H1 (cell line): ENCODE data around the gene KRTAP10-8. TPM values are rescaled to one million over a fixed set of nuclear protein-coding genes. Genes with fewer than 3 reads are reported as not detected.

Source experiments
- EGR1 ChIP-seq: IDR thresholded peaks from 2 replicates; pipeline ENCODE4 v1.6.1; 2011; ENCODE audit warnings: low read depth, low read length, borderline replicate concordance
- KDM5A ChIP-seq: fragments of 200-600 bp; IDR thresholded peaks from 2 replicates; pipeline ENCODE4 v1.7.1; 2012; ENCODE audit warnings: mild to moderate bottlenecking, low read length, inconsistent platforms, mixed read lengths
- NRF1 ChIP-seq: IDR thresholded peaks from 2 replicates; pipeline ENCODE4 v1.6.1; 2011; ENCODE audit warnings: mild to moderate bottlenecking, low read depth, low read length, improper control_type of control experiment
- SP2 ChIP-seq: IDR thresholded peaks from 2 replicates; pipeline ENCODE4 v1.6.1; 2012; ENCODE audit warnings: mild to moderate bottlenecking, low read length, inconsistent platforms
- polyA plus RNA-seq, 7 experiments: library from polyadenylated mRNA; depleted of rRNA in 3 of 7; stranded (reverse) in 5 of 7; unstranded in 2 of 7; fragments of >200 nt in 5 of 7; fragments of 200-250 nt in 2 of 7; gene quantifications; 1 replicate in 5 of 7; 2 replicates in 1 of 7; 4 replicates in 1 of 7; pipeline versions ENCODE4 v1.2.1 to v1.2.3, GENCODE V29; 2011 to 2013; ENCODE audit warnings: missing spikeins in 2 of 7, mixed read lengths in 2 of 7
- total RNA-seq: library from RNA; stranded (reverse); fragmentation: NEBNext Ultra II Directional; extraction: Animal tissue kit (Norgen Biotek cat#: 25700); gene quantifications from 2 replicates; pipeline ENCODE4 v1.2.1, GENCODE V29; 2021

The KRTAP10-8 gene
- total and polyA plus RNA-seq, 2 of the 8 experiments (the other 6 are each of a cell fraction or from before 2014, with no cell fraction given): not detected

GRCh38 chr21:44656868-44657267, 45.0 kb downstream of the KRTAP10-8 start (continued):
- no peak for TF ChIP-seq KDM5A
- TF ChIP-seq SP2: no peak
- no peak for TF ChIP-seq EGR1
- TF ChIP-seq NRF1: no peak
- TF ChIP-seq, all 59 proteins: peak for 0
